ENCODE data around the gene ATG13. TPM values are rescaled to one million over a fixed set of nuclear protein-coding genes. Genes with fewer than 3 reads are reported as not detected.
"Not testable (repeated sequence)": the region's sequence is repeated elsewhere in the genome, so short reads cannot be mapped to it uniquely, and the experiment has no call there.

Gene ATG13
- total RNA-seq, 2 donors from 2014 or later, result 40.8 to 52.9 TPM

GRCh38 chr11:46684367-46684766 is 67.0 kb downstream of the ATG13 start:
- intact Hi-C loops (cut with DNase I), result no loop called here
- no peak for DNase-seq (ENCODE audit: low spot score)

- intact Hi-C loops (cut with DNase I), result no loop called here
- DNase-seq (ENCODE audit: low spot score), result peak; percentile 84
Measured at GRCh38 chr11:46686886-46687795, 69.8 kb downstream of the ATG13 start.

GRCh38 chr11:46690702-46691101 is 73.3 kb downstream of the ATG13 start:
- no peak for DNase-seq (ENCODE audit: low spot score)
- intact Hi-C loops (cut with DNase I), result no loop called here

- no peak for DNase-seq (ENCODE audit: low spot score)
- intact Hi-C loops (cut with DNase I), result no loop called here
Measured at GRCh38 chr11:46692450-46692849, 75.1 kb downstream of the ATG13 start.

- no peak for DNase-seq (ENCODE audit: low spot score)
- intact Hi-C loops (cut with DNase I), result no loop called here
Measured at GRCh38 chr11:46693597-46694012, 76.3 kb downstream of the ATG13 start.

GRCh38 chr11:46694072-46694471 is 76.7 kb downstream of the ATG13 start:
- intact Hi-C loops (cut with DNase I), result no loop called here
- no peak for DNase-seq (ENCODE audit: low spot score)

- intact Hi-C loops (cut with DNase I), result no loop called here
- no peak for DNase-seq (ENCODE audit: low spot score)
Measured at GRCh38 chr11:46694607-46695006, 77.3 kb downstream of the ATG13 start.

GRCh38 chr11:46695345-46696211 is 78.2 kb downstream of the ATG13 start:
- no peak for DNase-seq (ENCODE audit: low spot score)
- intact Hi-C loops (cut with DNase I), result no loop called here

GRCh38 chr11:46696212-46696558 is 78.8 kb downstream of the ATG13 start:
- intact Hi-C loops (cut with DNase I), result no loop called here
- DNase-seq (ENCODE audit: low spot score), result no peak

GRCh38 chr11:46697303-46697702 is 80.0 kb downstream of the ATG13 start:
- intact Hi-C loops (cut with DNase I), result no loop called here
- no peak for DNase-seq (ENCODE audit: low spot score)

- intact Hi-C loops (cut with DNase I), result no loop called here
Measured at GRCh38 chr11:46697723-46698122, 80.4 kb downstream of the ATG13 start.

GRCh38 chr11:46698597-46698996 is 81.2 kb downstream of the ATG13 start:
- DNase-seq (ENCODE audit: low spot score), result no peak
- intact Hi-C loops (cut with DNase I), result no loop called here

More at GRCh38 chr11:46697723-46698122, 80.4 kb downstream of the ATG13 start:
- DNase-seq (ENCODE audit: low spot score), result no peak

- intact Hi-C loops (cut with DNase I), result no loop called here
- DNase-seq (ENCODE audit: low spot score), result peak; percentile 100
Measured at GRCh38 chr11:46700241-46701077, 83.1 kb downstream of the ATG13 start, which contains the start of the genes ARHGAP1 and ZNF408. ARHGAP1 (minus strand) TSS chr11:46700619; CDS start chr11:46696107, 4,512 bp downstream. ZNF408 (plus strand) TSS chr11:46701031; CDS start chr11:46701048, 17 bp downstream.

- intact Hi-C loops (cut with DNase I), result no loop called here
- DNase-seq (ENCODE audit: low spot score), result no peak
Measured at GRCh38 chr11:46701078-46701654, 83.8 kb downstream of the ATG13 start.

- intact Hi-C loops (cut with DNase I), result no loop called here
- DNase-seq (ENCODE audit: low spot score), result no peak
Measured at GRCh38 chr11:46705070-46705688, 87.8 kb downstream of the ATG13 start.

GRCh38 chr11:46706886-46707285 is 89.5 kb downstream of the ATG13 start:
- DNase-seq (ENCODE audit: low spot score), result no peak
- intact Hi-C loops (cut with DNase I), result no loop called here

GRCh38 chr11:46709351-46709750 is 92.0 kb downstream of the ATG13 start:
- intact Hi-C loops (cut with DNase I); DNase-seq (ENCODE audit: low spot score): not testable (repeated sequence)

- DNase-seq (ENCODE audit: low spot score), result peak; percentile 88
- intact Hi-C loops (cut with DNase I), result no loop called here
Measured at GRCh38 chr11:46710821-46711269, 93.5 kb downstream of the ATG13 start.

All from posterior vena cava (tissue), 2 donors.